Keratinocyte (primary cell): Measurements from ENCODE around the gene MCM6.

Source experiments
- CTCF ChIP-seq, 3 experiments: IDR thresholded peaks in 1 of 3; conservative IDR thresholded peaks in 1 of 3; optimal IDR thresholded peaks in 1 of 3; 2 replicates in 2 of 3; 3 replicates in 1 of 3; pipeline versions ENCODE3 to v1.5.1; 2011; ENCODE audit warnings: low read length in 3 of 3, mild to moderate bottlenecking in 3 of 3, moderate library complexity in 2 of 3, control low read depth in 1 of 3, inconsistent platforms in 1 of 3; ENCODE audit not compliant: insufficient read depth in 2 of 3; ENCODE audit errors: extremely low read depth in 1 of 3
- EZH2 ChIP-seq: IDR thresholded peaks from one replicate; pipeline ENCODE4 v1.6.1; 2012; ENCODE audit warnings: inconsistent platforms, mild to moderate bottlenecking, low read length, moderate library complexity

- TF ChIP-seq CTCF (optimal IDR thresholded peaks at IDR 0.05 in 1 of 3, IDR thresholded peaks at IDR 0.05 in 1 of 3, conservative IDR thresholded peaks at IDR 0.05 in 1 of 3; ENCODE audit: extremely low read depth in 1 of 3, insufficient read depth in 2 of 3, low read length in 3 of 3), result no peak
- TF ChIP-seq EZH2, result no peak
Observed at GRCh38 chr2:135844301-135844895, 31.8 kb downstream of the MCM6 start.
